BJ (cell line): ENCODE measurements around the gene DIAPH3. TPM values are rescaled to one million over a fixed set of nuclear protein-coding genes. Genes with fewer than 3 reads are reported as not detected.
A peak's percentile ranks its signal among the peaks of the same experiment; 100 is the strongest.

Experiments
- CTCF ChIA-PET: fragments of 350-600 bp; formaldehyde crosslinking; extraction: SDS; loops from one replicate; lab custom pipeline; 2021; ENCODE audit warnings: antibody characterized with exemption, inconsistent platforms; lab: Yijun Ruan, JAX
- POLR2A ChIA-PET: fragments of 300-600 bp; sonication (Branson Sonifier 250); formaldehyde crosslinking; extraction: SDS; loops from one replicate; lab custom pipeline; 2021; ENCODE audit warnings: antibody characterized with exemption; lab: Charles Lee
- DNase-seq: peaks from one replicate; pipeline ENCODE4 v3.0.0-alpha.2; 2011; ENCODE audit warnings: low read depth
- H3K27me3 ChIP-seq: 2 replicates; pipeline ENCODE4 v1.6.0; 2011; ENCODE audit warnings: low read length; ENCODE audit not compliant: control insufficient read depth, insufficient read depth
- H3K36me3 ChIP-seq: 2 replicates; pipeline ENCODE4 v1.5.1; 2011; ENCODE audit warnings: low read length; ENCODE audit not compliant: control insufficient read depth, insufficient read depth
- H3K4me3 ChIP-seq: 2 replicates; pipeline ENCODE4 v1.5.1; 2011; ENCODE audit warnings: low read depth, mild to moderate bottlenecking, control low read depth, low read length
- CTCF ChIP-seq: IDR thresholded peaks from 2 replicates; pipeline ENCODE4 v1.5.1; 2011; ENCODE audit warnings: low read depth, mild to moderate bottlenecking, control low read depth, inconsistent platforms, low read length, moderate library complexity; ENCODE audit not compliant: insufficient read depth
- polyA plus RNA-seq: library from polyadenylated mRNA; depleted of rRNA; stranded (reverse); fragments of >200 nt; gene quantifications from 2 replicates; pipeline ENCODE4 v1.2.3, GENCODE V29; 2011

DIAPH3 gene
- polyA plus RNA-seq, 1 experiment = 8.5 TPM

- TF ChIP-seq CTCF = no peak
- POLR2A ChIA-PET = no interaction called here
- no peak for DNase-seq
- Histone ChIP-seq H3K27me3 (no peaks in the 10 kb centered on the region), H3K36me3 (no peaks in the 10 kb centered on the region), H3K4me3 (no peak overlapping the region)
- CTCF ChIA-PET = interaction anchor here (0.7 kb wide), 1 partner anchor 40 kb away, joined by 3 read pairs; no protein-coding TSS in a partner anchor
These were observed 239.5 kb downstream of the DIAPH3 start for GRCh38 chr13:59924256-59924655.

DNA sequence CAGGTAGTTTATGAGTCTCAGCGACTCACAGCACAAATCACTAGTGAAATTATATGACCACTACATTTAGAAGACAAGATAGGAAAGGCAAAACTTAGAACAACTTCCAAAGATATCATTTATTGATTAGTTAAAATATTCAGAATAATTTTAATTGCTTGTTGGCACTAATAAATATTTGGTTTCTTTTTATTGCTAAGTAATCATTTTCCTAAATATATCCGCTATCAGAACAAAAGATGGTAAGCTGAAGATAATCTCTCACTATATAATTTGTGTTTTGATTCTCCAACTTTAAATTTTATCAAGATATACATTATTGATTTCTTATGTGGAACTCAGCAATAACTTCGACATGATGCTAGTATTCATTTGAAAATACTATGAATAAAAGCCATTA lies 248.5 kb downstream of the DIAPH3 start:
- no peak for DNase-seq
- POLR2A ChIA-PET = no interaction called here
- H3K4me3 ChIP-seq = no peak overlapping the region
- no peaks in the 10 kb centered on the region for H3K27me3 ChIP-seq
- CTCF ChIA-PET = interaction anchor here (0.9 kb wide), 1 partner anchor 9 kb away, joined by 3 read pairs; no protein-coding TSS in a partner anchor
- no peak for TF ChIP-seq CTCF
- H3K36me3 ChIP-seq = no peaks in the 10 kb centered on the region

- no peaks in the 10 kb centered on the region for H3K27me3 ChIP-seq
- TF ChIP-seq CTCF = no peak
- no peak overlapping the region for H3K4me3 ChIP-seq
- POLR2A ChIA-PET = no interaction called here
- CTCF ChIA-PET = interaction anchor here (0.9 kb wide), 1 partner anchor 8 kb away, joined by 3 read pairs; no protein-coding TSS in a partner anchor
- no peak for DNase-seq
- H3K36me3 ChIP-seq = no peaks in the 10 kb centered on the region
These were observed 249.2 kb downstream of the DIAPH3 start for GRCh38 chr13:59914556-59914955.

- no peak for DNase-seq
- H3K4me3 ChIP-seq = no peak overlapping the region
- H3K27me3 ChIP-seq = no peaks in the 10 kb centered on the region
- H3K36me3 ChIP-seq = no peaks in the 10 kb centered on the region
- TF ChIP-seq CTCF = peak; percentile 76
- ChIA-PET CTCF (interaction anchor here (0.7 to 2.9 kb wide), 18 partner anchors 9 to 515 kb away, joined by 3 to 19 read pairs (median 3); no protein-coding TSS in a partner anchor), POLR2A (no interaction called here)
These were observed 257.2 kb downstream of the DIAPH3 start for GRCh38 chr13:59906413-59907049.

DNA sequence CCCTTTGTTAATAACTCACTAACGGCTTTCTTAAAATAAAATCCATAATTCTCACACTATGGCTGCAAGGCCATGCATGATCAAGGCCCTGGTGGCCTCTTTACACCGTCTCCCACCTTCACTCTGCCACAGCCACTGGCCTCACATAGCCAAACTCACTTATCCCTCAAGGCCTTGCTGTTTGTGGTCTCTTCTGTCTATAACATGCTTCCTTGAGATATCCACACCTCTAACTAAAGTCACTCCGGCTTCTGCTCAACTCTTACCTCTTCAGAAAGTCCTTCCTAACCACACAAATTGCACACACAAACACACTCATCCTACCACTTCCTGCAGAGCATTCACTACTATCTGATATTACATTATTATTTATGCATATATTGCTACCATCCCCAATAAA lies 262.5 kb downstream of the DIAPH3 start:
- CTCF ChIA-PET = no interaction called here
- POLR2A ChIA-PET = no interaction called here
- no peak for DNase-seq
- H3K27me3 ChIP-seq = no peaks in the 10 kb centered on the region
- TF ChIP-seq CTCF = no peak
- H3K36me3 ChIP-seq = no peaks in the 10 kb centered on the region
- no peak overlapping the region for H3K4me3 ChIP-seq
